HG03103 (cell line): ENCODE data around the gene FAM13A.
A peak's percentile ranks its signal among the peaks of the same experiment; 100 is the strongest.

Experiments
- ATAC-seq: cut with Tn5 transposase; IDR thresholded peaks from one replicate; pipeline ENCODE4 v1.9.1; 2021; ENCODE audit warnings: low read depth; ENCODE audit not compliant: unreplicated experiment

FAM13A gene

GRCh38 chr4:88755454-88755853 is 301.5 kb downstream of the FAM13A start:
- ATAC-seq, result no peak

GRCh38 chr4:88754796-88755195 is 302.2 kb downstream of the FAM13A start:
- ATAC-seq, result no peak

- ATAC-seq, result no peak
These were observed 303.1 kb downstream of the FAM13A start for GRCh38 chr4:88753658-88754571.

GRCh38 chr4:88752754-88753153 is 304.2 kb downstream of the FAM13A start:
- no peak for ATAC-seq

GRCh38 chr4:88752076-88752463 is 304.9 kb downstream of the FAM13A start:
- ATAC-seq, result no peak

GRCh38 chr4:88751258-88752075 is 305.5 kb downstream of the FAM13A start:
- ATAC-seq, result no peak

- no peak for ATAC-seq
These were observed 306.6 kb downstream of the FAM13A start for GRCh38 chr4:88750369-88750768.

- ATAC-seq, result no peak
These were observed 309.6 kb downstream of the FAM13A start for GRCh38 chr4:88747351-88747750.

- no peak for ATAC-seq
These were observed 310.8 kb downstream of the FAM13A start for GRCh38 chr4:88746206-88746605.

- ATAC-seq, result no peak
These were observed 311.3 kb downstream of the FAM13A start for GRCh38 chr4:88745581-88746163.

- ATAC-seq, result no peak
These were observed 311.8 kb downstream of the FAM13A start for GRCh38 chr4:88745175-88745574.

GRCh38 chr4:88744609-88745008 is 312.4 kb downstream of the FAM13A start:
- no peak for ATAC-seq

- no peak for ATAC-seq
These were observed 313.3 kb downstream of the FAM13A start for GRCh38 chr4:88743696-88744095.

- ATAC-seq, result no peak
These were observed 314.4 kb downstream of the FAM13A start for GRCh38 chr4:88742561-88742960.

GRCh38 chr4:88738180-88738579 is 318.8 kb downstream of the FAM13A start:
- ATAC-seq, result no peak

GRCh38 chr4:88737307-88737941 is 319.6 kb downstream of the FAM13A start:
- ATAC-seq, result peak; percentile 95

GRCh38 chr4:88736264-88736663 is 320.7 kb downstream of the FAM13A start:
- no peak for ATAC-seq

- ATAC-seq, result no peak
These were observed 321.4 kb downstream of the FAM13A start for GRCh38 chr4:88735564-88735963.

GRCh38 chr4:88734403-88734949 is 322.5 kb downstream of the FAM13A start:
- no peak for ATAC-seq

GRCh38 chr4:88732714-88733368 is 324.1 kb downstream of the FAM13A start:
- no peak for ATAC-seq
